ELR (cell line): ENCODE measurements around the gene SURF4.
"Not testable (repeated sequence)": the region's sequence is repeated elsewhere in the genome, so short reads cannot be mapped to it uniquely, and the experiment has no call there.

Source experiments
- DNase-seq: peaks from one replicate; pipeline ENCODE4 v3.0.0-alpha.2; 2015; ENCODE audit warnings: low read depth

SURF4 gene

GRCh38 chr9:133397370-133397769 is 21.5 kb upstream of the SURF4 start:
- no peak for DNase-seq

DNA sequence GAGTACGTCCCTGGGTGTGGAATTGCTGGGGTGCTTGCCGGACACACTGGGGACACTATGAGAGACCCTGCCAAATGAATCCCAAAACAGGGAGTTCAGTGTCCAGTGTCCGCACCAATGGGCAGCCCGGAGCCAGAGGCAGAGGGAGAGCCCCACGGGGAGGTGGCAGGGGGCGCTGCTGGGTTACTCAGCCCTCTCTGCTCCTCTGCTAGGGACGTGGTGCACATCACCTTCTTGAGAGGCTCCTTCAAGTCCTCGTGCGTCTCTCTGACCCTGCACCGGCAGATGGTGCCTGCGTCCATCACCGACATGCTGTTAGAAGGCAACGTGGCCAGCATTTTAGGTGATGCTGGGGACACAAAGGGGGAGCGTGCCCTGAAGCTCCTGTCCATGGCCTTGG is 21.1 kb upstream of the SURF4 start:
- DNase-seq, result peak; percentile 53

- no peak for DNase-seq
Observed at GRCh38 chr9:133394687-133395271, 18.9 kb upstream of the SURF4 start.

DNA sequence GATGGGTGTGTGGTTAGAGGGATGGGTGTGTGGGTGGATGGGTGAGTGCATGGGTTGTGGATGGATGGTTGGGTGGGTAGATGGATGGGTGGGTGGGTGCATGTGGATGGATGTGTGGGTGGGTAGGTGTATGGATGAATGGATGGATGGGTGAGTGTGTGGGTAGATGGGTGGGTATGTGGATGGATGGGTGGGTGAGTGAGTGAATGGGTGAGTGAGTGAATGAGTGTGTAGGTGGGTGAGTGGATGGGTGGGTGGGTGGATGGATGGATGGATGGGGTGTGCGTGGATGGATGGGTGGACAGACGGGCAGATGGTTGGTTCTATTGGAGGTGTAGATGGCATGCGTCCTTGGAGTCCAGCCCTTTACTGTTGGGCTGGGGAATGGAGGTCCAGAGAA is 17.5 kb upstream of the SURF4 start:
- no peak for DNase-seq

- DNase-seq, result not testable (repeated sequence)
Observed at GRCh38 chr9:133392308-133392707, 16.4 kb upstream of the SURF4 start.

DNA sequence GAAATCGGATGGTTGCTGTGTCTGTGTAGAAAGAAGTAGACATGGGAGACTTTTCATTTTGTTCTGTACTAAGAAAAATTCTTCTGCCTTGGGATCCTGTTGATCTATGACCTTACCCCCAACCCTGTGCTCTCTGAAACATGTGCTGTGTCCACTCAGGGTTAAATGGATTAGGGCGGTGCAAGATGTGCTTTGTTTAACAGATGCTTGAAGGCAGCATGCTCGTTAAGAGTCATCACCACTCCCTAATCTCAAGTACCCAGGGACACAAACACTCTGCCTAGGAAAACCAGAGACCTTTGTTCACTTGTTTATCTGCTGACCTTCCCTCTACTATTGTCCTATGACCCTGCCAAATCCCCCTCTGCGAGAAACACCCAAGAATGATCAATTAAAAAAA is 15.6 kb upstream of the SURF4 start:
- not testable (repeated sequence) for DNase-seq

DNA sequence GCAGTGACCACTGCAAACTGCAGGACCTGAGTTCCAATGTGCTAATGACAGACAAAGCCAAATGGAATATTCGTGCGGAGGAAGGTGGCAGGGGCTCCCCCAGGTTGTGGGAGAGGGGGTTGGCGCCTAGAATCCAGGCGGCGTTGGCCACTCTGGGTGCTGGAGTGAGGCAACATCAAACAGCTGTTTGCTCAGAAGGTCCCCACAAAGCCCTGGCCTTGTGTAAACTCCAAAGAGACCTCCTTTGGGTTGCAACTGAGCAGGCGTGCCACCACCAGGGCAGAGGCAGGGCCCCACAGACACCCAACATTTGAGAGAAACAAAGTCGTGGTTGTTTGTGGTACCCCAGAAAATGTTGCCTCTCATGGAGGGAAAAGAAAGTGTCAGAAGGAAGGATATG is 14.9 kb upstream of the SURF4 start:
- no peak for DNase-seq

DNA sequence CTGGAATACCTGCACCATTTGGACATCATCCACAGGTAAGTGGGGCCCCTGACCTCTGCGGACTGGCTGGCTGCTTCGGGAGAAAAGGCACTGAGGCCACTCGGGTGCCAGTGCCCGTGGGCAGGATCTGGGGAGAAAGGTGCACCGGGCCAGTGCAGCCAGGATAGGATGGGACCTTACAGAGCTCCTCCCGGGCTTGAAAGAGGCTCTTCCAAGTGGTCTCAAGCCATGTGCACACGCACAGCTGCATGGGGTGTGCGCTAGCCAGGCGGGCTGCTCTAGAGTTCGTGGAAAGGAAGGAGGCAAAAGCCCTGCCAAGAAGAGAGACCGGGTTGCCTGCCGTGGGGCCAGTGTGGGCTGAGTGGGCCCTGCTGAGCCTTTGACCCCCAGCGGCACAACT is 13.7 kb upstream of the SURF4 start:
- DNase-seq, result no peak

DNA sequence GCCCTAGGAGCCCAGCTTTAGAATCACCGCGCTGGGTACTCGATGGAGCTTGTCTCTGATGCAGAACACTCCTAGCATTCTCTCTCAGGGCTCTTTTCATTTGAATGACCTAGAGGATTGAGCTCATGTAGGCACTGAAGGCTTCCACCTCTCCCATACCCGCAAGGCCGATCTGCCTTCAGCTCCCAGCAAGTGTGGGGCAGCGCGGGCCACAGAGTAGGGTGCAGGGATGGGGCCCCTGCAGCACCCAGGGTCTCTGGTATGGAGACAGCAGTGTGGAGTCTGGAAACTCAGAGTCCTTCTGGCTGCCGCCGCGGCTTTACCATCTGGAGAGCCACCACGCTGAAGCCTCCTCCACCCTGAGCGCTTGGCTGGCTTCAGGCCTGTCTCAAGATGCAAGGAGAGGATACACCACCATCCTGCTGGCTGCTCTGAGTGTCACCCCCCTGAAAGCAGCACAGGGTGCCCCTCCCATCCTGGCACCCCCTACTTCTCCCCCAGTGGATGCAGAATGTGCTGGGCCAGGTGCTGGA is 13.2 kb upstream of the SURF4 start:
- no peak for DNase-seq

GRCh38 chr9:133387680-133388079 is 11.8 kb upstream of the SURF4 start:
- DNase-seq, result no peak

DNA sequence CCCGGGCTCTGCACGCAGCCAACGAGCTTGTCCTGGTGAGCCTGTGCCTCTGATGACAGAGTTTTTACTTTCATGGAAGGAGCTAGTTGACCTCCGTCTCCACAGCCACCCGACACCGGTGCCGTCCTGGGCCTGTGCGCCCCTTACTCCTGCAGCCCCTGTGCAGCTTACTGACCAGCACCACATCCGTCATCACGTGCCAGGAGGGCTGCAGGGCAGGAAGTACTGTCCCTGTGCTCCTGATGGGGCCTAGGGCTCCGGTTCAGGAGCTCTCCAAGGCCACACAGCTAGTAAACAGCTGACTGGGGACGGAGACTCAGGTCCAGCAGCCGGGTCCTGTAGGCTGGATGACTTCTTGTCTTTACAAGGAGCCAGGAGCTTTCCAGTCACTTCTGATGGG is 10.5 kb upstream of the SURF4 start:
- no peak for DNase-seq

GRCh38 chr9:133385452-133385851 is 9.6 kb upstream of the SURF4 start:
- no peak for DNase-seq

GRCh38 chr9:133384736-133385321 is 9.0 kb upstream of the SURF4 start:
- no peak for DNase-seq

DNA sequence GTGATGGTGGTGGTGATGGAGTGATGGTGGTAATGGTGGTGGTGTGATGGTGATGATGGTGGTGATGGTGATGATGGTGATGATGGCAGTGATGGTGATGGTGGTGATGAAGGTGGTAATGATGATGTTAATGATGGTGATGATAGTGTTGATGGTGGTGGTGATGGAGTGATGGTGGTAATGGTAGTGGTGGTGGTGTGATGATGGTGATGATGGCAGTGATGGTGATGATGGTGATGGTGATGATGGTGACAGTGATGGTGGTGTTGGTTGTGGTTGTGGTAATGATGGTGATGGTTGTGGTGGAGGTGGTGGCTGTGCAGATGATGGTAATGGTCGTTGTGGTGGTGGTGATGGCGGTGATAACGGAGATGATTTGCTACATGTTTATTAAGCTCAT is 7.6 kb upstream of the SURF4 start:
- DNase-seq, result no peak

DNA sequence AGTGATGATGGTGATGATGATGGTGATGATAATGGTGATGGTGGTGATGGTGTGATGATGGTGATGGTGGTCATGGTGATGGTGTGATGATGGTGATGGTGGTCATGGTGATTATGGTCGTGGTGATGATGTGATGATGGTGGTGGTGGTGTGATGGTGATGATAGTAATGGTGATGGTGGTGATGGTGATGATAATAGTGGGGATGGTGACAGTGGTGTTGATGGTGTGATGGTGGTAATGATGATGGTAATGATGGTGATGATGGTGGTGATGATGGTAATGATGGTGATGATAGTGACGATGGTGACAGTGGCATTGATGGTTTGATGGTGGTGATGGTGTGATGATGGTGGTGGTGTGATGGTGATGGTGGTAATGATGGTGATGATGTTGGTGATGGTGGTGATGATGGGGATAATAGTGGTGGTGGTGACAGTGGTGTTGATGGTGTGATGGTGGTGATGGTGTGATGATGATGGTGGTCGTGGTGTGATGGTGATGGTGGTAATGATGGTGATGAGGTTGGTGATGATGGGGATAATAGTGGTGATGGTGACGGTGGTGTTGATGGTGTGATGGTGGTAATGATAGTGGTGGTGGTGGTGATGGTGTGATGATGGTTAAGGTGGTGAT is 6.8 kb upstream of the SURF4 start:
- DNase-seq, result no peak

GRCh38 chr9:133380734-133381133 is 4.9 kb upstream of the SURF4 start:
- DNase-seq, result no peak

DNA sequence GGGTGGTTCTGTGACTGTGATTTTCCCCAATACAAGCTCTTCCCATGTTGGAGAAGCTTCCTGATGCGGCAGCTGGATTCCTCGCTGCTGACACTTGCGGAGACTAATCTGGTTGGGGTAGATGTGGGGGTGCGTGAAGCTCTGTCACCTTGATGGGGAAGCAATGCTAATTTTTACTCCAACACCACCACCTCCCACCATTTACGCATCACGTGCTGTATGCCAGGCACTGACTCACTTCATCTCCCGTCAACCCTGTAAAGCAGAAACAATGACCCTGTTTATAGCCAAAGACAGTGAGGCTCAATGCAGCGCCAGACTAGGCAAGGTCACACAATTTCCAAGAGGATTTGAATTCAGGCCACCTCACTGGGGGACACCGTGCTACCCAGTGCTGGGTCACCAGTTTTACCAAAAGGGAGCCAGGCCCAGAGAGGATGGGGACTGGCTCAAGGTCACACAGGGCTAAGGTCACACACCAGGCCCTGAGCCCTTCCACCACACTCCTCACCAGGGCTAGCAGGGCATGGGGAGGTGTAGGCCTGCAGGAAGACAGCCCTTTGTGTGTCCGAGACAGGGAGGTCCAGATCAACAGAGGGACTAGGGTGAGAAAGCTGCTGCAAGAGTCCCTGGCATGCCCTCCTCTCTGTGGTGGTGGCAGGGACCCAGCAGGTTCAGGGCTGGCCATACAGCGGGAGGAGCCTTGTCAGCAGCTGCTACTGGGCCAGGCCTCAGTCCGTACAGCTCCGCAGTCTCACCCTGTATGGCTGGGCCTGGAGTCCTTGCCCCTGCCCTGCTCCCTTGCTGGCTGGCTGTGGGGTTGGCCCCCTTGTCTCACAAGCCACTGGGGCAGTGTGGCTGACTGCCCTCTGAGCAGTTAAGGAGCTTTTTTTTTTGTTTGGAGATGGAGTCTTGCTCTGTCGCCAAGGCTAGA is 3.6 kb upstream of the SURF4 start:
- no peak for DNase-seq

DNA sequence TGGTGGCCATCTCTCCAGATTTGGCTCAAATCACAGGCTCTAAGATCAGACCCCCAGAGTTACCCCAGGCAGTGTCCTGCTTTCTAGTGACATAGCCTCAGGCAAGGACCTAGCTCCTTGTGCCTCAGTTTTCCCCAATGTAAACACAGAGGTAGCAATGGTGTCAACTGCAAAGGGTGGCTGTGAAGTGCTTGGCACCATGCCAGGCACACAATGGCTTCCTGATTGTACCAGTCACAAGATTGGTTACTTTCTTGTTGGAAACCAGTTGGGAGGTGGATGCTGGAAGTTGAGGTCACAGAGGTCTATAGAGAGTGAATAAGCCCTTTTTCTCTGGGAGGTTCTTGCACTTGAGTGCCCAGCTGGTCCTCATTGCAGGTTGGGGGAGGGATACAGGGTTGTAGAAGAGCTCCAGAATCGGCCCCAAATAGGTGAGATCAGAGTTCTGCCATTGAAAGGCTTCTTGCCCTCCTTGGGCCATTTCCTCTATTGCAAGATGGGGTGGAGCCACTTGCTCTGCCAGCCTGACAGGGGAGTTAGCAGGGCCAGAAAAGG is 2.6 kb upstream of the SURF4 start:
- no peak for DNase-seq

DNA sequence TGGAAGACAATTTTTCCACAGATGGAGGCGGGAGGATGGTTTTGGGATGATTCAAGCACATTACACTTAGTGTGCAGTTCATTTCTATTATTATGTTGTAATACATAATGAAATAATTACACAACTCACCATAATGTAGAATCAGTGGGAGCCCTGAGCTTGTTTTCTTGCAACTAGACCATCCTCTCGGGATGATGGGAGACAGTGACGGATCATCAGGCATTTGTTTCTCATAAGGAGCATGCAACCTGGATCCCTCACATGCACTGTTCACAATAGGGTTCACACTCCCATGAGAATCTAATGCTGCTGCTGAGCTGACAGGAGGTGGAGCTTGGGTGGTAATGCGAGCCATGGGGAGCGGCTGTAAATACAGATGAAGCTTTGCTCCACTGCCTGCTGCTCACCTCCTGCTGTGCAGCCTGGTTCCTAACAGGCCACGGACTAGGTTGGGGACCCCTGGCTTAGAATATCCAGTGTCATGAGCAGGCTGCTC is 1.9 kb upstream of the SURF4 start:
- peak; percentile 39 for DNase-seq

DNA sequence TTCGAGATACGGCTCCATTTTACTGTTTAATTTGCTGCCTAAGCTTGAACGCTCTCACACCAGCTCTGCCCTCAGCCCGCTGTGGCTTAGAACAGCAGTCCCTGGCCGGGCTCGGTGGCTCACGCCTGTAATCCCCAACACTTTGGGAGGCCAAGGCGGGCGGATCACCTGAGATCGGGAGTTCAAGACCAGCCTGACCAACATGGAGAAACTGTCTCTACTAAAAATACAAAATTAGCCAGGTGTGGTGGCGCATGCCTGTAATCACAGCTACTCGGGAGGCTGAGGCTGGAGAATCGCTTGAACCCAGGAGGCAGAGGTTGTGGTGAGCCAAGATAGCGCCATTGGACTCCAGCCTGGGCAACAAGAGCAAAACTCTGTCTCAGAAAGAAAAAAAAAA is 1.4 kb upstream of the SURF4 start:
- DNase-seq, result not testable (repeated sequence)

DNA sequence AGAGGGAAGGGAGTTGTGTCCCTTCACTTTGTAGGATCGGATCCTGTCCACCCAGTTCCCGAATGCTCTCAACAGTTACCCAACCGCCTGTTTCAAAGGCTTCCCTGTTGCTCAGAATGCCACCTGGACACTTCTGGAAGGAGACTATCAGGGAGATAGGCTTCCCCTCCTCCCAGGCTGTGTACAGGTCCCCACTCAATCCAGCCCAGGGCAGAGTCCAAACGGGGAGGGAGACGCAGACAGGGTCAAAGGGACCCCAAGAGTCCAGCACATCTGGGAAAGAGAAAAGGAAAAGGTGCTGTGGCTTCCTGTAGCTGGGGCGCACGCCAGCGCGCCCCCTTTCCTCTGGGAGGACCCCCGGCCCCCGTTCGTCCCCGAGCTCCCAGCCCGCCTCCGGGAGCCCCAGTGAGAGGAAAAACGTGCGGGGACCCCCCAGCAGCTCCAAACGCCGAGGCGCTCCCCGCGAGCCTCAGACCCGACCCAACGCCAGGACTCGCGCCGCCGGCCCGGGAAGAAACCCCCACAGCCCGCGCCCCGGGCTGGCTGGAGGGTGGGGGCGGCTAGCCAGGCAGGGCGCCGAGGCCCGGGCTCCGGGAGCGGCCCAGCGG is 640 bp downstream of the SURF4 start:
- peak; percentile 63 for DNase-seq
